SJCRH30 (cell line): ENCODE measurements around the gene FOXQ1. TPM values are rescaled to one million over a fixed set of nuclear protein-coding genes. Genes with fewer than 3 reads are reported as not detected.

Experiments
- DNase-seq, 2 experiments: peaks; one replicate each; pipeline ENCODE4 v3.0.0-alpha.2; 2015 to 2020
- H3K27ac ChIP-seq: fragments of 250-450 bp; sonication (Bioruptor Pico); 2 replicates; pipeline ENCODE4 v1.5.1; 2020; ENCODE audit warnings: mild to moderate bottlenecking, moderate library complexity
- H3K27me3 ChIP-seq: fragments of 250-450 bp; sonication (Bioruptor Pico); 2 replicates; pipeline ENCODE4 v1.5.1; 2020; ENCODE audit warnings: mild to moderate bottlenecking, moderate library complexity
- H3K36me3 ChIP-seq: fragments of 250-450 bp; sonication (Bioruptor Pico); 2 replicates; pipeline ENCODE4 v1.5.1; 2020; ENCODE audit warnings: mild to moderate bottlenecking, moderate library complexity
- H3K4me1 ChIP-seq: fragments of 250-450 bp; sonication (Bioruptor Pico); 2 replicates; pipeline ENCODE4 v1.5.1; 2020; ENCODE audit warnings: mild to moderate bottlenecking, moderate library complexity
- H3K4me3 ChIP-seq: fragments of 250-450 bp; sonication (Bioruptor Pico); 2 replicates; pipeline ENCODE4 v1.5.1; 2020; ENCODE audit warnings: mild to moderate bottlenecking, moderate library complexity
- H3K9me3 ChIP-seq: fragments of 250-450 bp; sonication (Bioruptor Pico); replicated peaks from 2 replicates; pipeline ENCODE4 v1.5.1; 2020; ENCODE audit warnings: mild to moderate bottlenecking, moderate library complexity
- total RNA-seq: library from RNA; depleted of rRNA; stranded (reverse); fragments of >200 nt; shearing (Covaris generic); gene quantifications from 2 replicates; pipeline ENCODE4 v1.2.3, GENCODE V29; 2014

FOXQ1 gene
- total RNA-seq, 1 experiment from 2014 or later, result not detected

- Histone ChIP-seq H3K4me3 (no peak overlapping the region), H3K27me3 (no peaks in the 10 kb centered on the region), H3K9me3 (no peaks in the 10 kb centered on the region), H3K27ac (no peak overlapping the region), H3K36me3 (no peaks in the 10 kb centered on the region), H3K4me1 (no peaks in the 10 kb centered on the region)
- peak in 1 of 2 experiments; percentile 1 for DNase-seq
These were observed 13.8 kb downstream of the FOXQ1 start for GRCh38 chr6:1325461-1326309.

DNA sequence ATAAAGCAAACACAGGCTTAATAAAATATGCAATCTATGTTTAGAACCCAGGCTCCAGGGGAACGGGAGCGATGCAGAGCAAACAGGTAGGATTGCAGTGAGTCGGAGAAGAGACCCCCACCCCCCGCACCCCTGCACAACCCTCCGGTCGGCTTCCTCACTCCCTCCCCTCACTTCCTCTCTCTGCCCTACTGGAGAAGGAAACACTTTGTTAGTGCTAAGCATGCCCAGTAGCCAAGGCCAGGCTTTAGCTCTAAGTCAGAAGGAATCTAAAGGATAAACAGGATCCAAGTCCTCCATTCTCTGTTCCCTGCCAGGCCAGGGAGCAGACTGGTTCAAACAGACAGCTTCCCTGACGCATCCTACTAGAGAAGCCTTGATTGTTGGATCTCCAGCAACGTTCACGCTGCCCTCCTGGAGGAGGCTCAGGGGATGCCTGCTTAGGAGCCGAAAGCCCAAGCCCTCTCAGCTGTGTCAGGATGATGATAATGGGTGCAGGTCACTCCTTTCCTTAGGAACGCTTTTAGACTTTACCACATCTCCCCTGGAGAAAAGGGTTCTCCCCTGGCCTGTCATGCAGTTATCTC is 14.7 kb downstream of the FOXQ1 start:
- no peaks in the 10 kb centered on the region for H3K36me3 ChIP-seq
- no peaks in the 10 kb centered on the region for H3K27me3 ChIP-seq
- H3K27ac ChIP-seq, result no peak overlapping the region
- no peaks in the 10 kb centered on the region for H3K9me3 ChIP-seq
- no peak overlapping the region for H3K4me3 ChIP-seq
- no peaks in the 10 kb centered on the region for H3K4me1 ChIP-seq
- DNase-seq, result no peak

DNA sequence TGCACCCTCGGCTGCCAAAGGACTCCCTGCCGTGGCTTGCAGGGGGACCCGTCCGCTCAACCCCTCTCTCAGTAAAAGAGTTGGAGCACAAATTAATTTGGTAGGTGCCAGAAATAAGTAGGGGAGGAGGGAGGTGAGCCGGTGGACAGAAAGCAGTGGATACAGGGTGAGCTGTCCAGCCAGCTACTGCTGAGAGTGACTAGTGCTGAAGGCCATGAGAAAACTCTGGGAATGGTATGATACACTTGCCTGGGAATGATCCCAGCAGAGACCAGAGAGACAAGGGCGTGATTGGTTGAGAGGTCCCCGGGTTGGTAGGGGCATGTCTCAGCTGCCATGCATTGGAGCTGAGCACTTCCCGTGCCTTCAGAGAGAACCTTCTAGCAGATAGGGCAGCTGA is 15.7 kb downstream of the FOXQ1 start:
- Histone ChIP-seq H3K9me3 (no peaks in the 10 kb centered on the region), H3K27ac (no peak overlapping the region), H3K27me3 (no peaks in the 10 kb centered on the region), H3K4me1 (no peaks in the 10 kb centered on the region), H3K36me3 (no peaks in the 10 kb centered on the region), H3K4me3 (no peak overlapping the region)
- DNase-seq, result no peak

- Histone ChIP-seq H3K27ac (no peak overlapping the region), H3K9me3 (no peaks in the 10 kb centered on the region), H3K4me3 (no peak overlapping the region), H3K27me3 (no peaks in the 10 kb centered on the region), H3K36me3 (no peaks in the 10 kb centered on the region), H3K4me1 (no peaks in the 10 kb centered on the region)
- no peak for DNase-seq
These were observed 16.4 kb downstream of the FOXQ1 start for GRCh38 chr6:1328129-1328800.

DNA sequence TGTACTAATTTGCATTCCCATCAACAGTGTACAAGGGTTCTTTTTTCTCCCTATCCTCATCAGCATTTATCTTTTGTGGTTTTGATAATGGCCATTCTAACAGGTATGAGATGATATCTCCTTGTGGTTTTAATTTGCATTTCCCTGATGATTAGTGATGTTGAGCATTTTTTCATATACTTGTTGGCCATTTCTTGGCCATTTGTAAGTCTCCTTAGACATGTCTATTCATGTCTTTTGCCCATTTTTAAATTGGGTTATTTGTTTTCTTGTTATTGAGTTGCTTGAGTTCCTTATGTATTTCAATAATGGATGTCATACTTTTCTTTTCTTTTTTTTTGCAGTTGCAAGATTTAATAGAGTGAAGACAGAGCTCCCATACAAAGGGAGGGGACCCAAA is 17.8 kb downstream of the FOXQ1 start:
- no peak for DNase-seq
- H3K36me3 ChIP-seq, result no peaks in the 10 kb centered on the region
- H3K27ac ChIP-seq, result no peak overlapping the region
- no peak overlapping the region for H3K4me3 ChIP-seq
- H3K9me3 ChIP-seq, result no peaks in the 10 kb centered on the region
- no peaks in the 10 kb centered on the region for H3K4me1 ChIP-seq
- H3K27me3 ChIP-seq, result no peaks in the 10 kb centered on the region

DNA sequence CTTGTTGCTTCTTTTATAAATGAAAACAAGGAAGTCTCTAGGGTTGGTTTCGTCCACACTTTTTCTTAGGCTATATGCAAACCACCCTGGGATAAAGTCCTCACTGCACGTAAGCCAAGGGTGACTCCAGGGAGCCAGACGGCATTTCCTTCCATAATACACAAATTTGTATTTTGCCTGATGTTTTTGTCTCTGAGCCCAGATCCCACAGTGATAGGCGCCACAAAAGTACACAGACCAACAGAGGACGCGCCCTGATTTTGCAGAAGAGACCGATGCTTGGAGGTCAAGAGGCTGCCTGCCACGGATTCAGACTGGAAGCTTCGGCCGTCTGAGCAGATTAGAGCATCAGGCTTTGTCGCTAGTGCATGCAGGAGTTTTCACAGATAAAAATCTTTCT is 22.8 kb downstream of the FOXQ1 start:
- no peak for DNase-seq

GRCh38 chr6:1335367-1336037 is 23.6 kb downstream of the FOXQ1 start:
- no peaks in the 10 kb centered on the region for H3K9me3 ChIP-seq
- no peaks in the 10 kb centered on the region for H3K27me3 ChIP-seq
- no peaks in the 10 kb centered on the region for H3K4me1 ChIP-seq
- H3K4me3 ChIP-seq, result no peak overlapping the region
- no peak overlapping the region for H3K27ac ChIP-seq
- no peaks in the 10 kb centered on the region for H3K36me3 ChIP-seq
- DNase-seq, result peak; percentile 15 to 26

More for the DNA sequence above, 22.8 kb downstream of the FOXQ1 start:
- H3K27me3 ChIP-seq, result no peaks in the 10 kb centered on the region
- H3K4me3 ChIP-seq, result no peak overlapping the region
- H3K27ac ChIP-seq, result no peak overlapping the region
- H3K9me3 ChIP-seq, result no peaks in the 10 kb centered on the region
- no peaks in the 10 kb centered on the region for H3K36me3 ChIP-seq
- no peaks in the 10 kb centered on the region for H3K4me1 ChIP-seq

DNA sequence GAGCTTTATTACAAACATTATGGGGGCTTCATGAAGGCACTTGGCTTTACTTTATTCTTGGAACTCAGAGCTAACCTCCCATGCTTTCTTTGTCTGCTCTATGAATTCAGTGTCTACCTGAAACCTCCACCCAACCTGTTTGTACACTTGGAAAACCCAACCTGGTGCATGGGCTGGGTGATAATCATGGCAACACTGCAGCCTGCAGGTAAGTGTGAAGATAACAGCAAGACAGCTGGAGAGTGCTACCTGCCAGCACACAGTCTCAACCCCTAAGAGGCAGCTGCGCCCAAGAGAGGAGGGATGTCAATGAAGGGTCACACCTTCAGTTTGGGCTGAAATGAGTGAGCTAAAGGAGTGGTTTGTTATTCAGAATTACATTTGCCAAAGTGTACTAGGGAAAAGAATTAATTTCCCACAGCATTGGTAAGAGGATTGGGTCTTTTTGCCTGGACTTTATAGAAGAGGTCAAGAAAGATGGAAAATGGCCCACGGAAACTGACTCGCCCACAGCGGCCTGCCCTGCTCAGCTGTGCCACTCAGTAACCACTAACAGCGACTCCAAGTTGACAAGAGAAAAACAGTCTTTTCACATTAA is 24.4 kb downstream of the FOXQ1 start:
- Histone ChIP-seq H3K27ac (no peak overlapping the region), H3K27me3 (no peaks in the 10 kb centered on the region), H3K4me3 (no peak overlapping the region), H3K9me3 (no peaks in the 10 kb centered on the region), H3K4me1 (no peaks in the 10 kb centered on the region), H3K36me3 (no peaks in the 10 kb centered on the region)
- DNase-seq, result peak in 1 of 2 experiments; percentile 1

GRCh38 chr6:1337791-1338190 is 25.9 kb downstream of the FOXQ1 start:
- Histone ChIP-seq H3K4me1 (no peaks in the 10 kb centered on the region), H3K4me3 (no peak overlapping the region), H3K27ac (no peak overlapping the region), H3K27me3 (no peaks in the 10 kb centered on the region), H3K36me3 (no peaks in the 10 kb centered on the region), H3K9me3 (no peaks in the 10 kb centered on the region)
- DNase-seq, result no peak

DNA sequence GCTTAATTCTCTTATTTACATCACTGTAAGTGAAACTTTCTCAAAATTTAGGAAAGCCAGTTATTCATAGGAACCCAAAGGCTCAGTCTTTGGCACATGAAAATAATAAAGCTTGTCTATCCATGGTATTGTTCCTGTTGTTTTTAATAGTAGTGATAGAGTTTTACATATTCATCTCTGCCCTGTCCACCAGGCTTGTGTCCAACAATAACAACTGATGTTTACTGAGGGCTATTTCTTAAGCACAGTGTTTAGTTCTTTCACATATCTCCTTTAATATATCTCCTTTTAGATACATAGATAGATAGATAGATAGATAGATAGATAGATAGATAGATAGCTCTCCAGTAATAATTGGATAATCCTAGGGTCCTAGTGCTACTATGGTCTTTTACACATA is 34.2 kb downstream of the FOXQ1 start:
- H3K4me3 ChIP-seq, result no peak overlapping the region
- H3K27me3 ChIP-seq, result no peaks in the 10 kb centered on the region
- no peak for DNase-seq
- H3K27ac ChIP-seq, result no peak overlapping the region
- no peaks in the 10 kb centered on the region for H3K4me1 ChIP-seq
- H3K36me3 ChIP-seq, result no peaks in the 10 kb centered on the region
- no peaks in the 10 kb centered on the region for H3K9me3 ChIP-seq

- Histone ChIP-seq H3K4me1 (no peaks in the 10 kb centered on the region), H3K9me3 (no peaks in the 10 kb centered on the region), H3K27ac (no peak overlapping the region), H3K27me3 (no peaks in the 10 kb centered on the region), H3K4me3 (no peak overlapping the region), H3K36me3 (no peaks in the 10 kb centered on the region)
- no peak for DNase-seq
These were observed 34.7 kb downstream of the FOXQ1 start for GRCh38 chr6:1346558-1347091.

DNA sequence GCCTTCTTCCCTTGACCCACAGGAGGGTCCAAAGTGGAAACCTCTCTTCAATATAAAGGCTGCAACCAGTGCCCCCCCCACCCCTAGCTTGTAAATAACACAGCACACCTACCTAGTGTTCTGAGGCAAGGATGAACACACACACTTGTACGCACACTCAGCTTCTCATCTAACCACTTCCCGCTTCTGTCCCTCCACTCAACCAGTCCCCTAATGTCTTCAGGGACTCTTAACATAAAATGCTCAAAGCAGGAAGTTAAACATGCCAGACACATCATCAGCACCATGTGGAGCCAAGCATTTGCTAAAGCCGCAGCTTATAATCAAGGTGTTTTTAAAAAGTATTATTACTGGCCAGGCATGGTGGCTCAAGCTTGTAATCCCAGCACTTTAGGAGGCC is 35.3 kb downstream of the FOXQ1 start:
- Histone ChIP-seq H3K36me3 (no peaks in the 10 kb centered on the region), H3K27ac (no peak overlapping the region), H3K4me3 (no peak overlapping the region), H3K9me3 (no peaks in the 10 kb centered on the region), H3K27me3 (no peaks in the 10 kb centered on the region), H3K4me1 (no peaks in the 10 kb centered on the region)
- DNase-seq, result no peak

DNA sequence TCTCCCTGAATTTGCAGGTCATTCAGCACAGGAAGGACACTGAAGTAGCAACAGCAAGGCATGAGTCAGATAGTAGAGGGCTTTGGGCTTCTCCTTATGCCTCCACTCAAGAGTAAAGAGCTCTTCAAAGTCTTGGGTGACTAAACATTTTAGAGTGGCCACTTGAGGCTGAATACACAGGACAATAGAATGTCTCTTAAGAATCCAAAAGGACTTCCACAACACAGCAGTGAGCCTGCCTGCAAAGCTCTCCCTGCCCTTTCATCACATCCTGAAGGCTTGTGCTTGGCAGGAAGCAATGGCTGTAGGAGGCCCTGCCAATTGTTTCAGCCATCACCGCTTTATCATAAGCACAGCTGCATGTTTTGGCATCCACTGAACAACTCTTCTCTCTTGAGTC is 36.8 kb downstream of the FOXQ1 start:
- H3K36me3 ChIP-seq, result no peaks in the 10 kb centered on the region
- DNase-seq, result no peak
- no peaks in the 10 kb centered on the region for H3K4me1 ChIP-seq

GRCh38 chr6:1349655-1350054 is 37.8 kb downstream of the FOXQ1 start:
- Histone ChIP-seq H3K27ac (no peak overlapping the region), H3K27me3 (no peaks in the 10 kb centered on the region), H3K36me3 (no peaks in the 10 kb centered on the region), H3K9me3 (no peaks in the 10 kb centered on the region), H3K4me3 (no peak overlapping the region), H3K4me1 (no peaks in the 10 kb centered on the region)
- DNase-seq, result no peak

More for the DNA sequence above, 36.8 kb downstream of the FOXQ1 start:
- Histone ChIP-seq H3K27ac (no peak overlapping the region), H3K27me3 (no peaks in the 10 kb centered on the region), H3K9me3 (no peaks in the 10 kb centered on the region), H3K4me3 (no peak overlapping the region)
